Measurements from ENCODE around the gene LSMEM2. TPM values are rescaled to one million over a fixed set of nuclear protein-coding genes. Genes with fewer than 3 reads are reported as not detected.
"Not testable (repeated sequence)": the region's sequence is repeated elsewhere in the genome, so short reads cannot be mapped to it uniquely, and the experiment has no call there.

Gene LSMEM2
- total RNA-seq, 2 experiments from 2014 or later = 0.22 TPM; not detected in 1

- DNase-seq = no peak
- Mint-ChIP-seq H3K4me3 (no peak overlapping the region), H3K27me3 (peaks cover 44% of the 10 kb centered on the region), H3K9me3 (no peaks in the 10 kb centered on the region), H3K27ac (no peak overlapping the region), H3K36me3 (ENCODE audit: low read depth) (no peaks in the 10 kb centered on the region), H3K4me1 (ENCODE audit: low read depth) (peaks cover 21% of the 10 kb centered on the region)
- peaks cover 34% of the 10 kb centered on the region for H3K4me1 ChIP-seq (ENCODE audit: insufficient read depth, low read length)
- intact Hi-C loops (cut with DNase I, micrococcal nuclease) = loop anchor here in 1 of 2 experiments (10.0 kb wide), 1 partner anchor 266 kb away; no protein-coding TSS in a partner anchor
- ChIA-PET POLR2A (no interaction called here), CTCF (interaction anchor here (0.9 kb wide), 1 partner anchor 21 kb away, joined by 4 read pairs; the partner anchor contains the start of genes HYAL3 and NAA80)
- no peak for ATAC-seq (ENCODE audit: poor library complexity)
- H3K36me3 ChIP-seq (ENCODE audit: insufficient read depth, low read length) = no peaks in the 10 kb centered on the region
- H3K9me3 ChIP-seq (ENCODE audit: control insufficient read depth in 1 of 2, insufficient read depth in 1 of 2, low read length in 2 of 2) = peaks cover 0 to 13% of the 10 kb centered on the region in 2 experiments
- H3K27ac ChIP-seq (ENCODE audit: low read depth in 1 of 2, low read length in 2 of 2) = no peak overlapping the region
- H3K4me3 ChIP-seq (ENCODE audit: low read length) = no peak overlapping the region
- TF ChIP-seq CTCF (IDR thresholded peaks at IDR 0.05) = no peak
- peaks cover 37 to 43% of the 10 kb centered on the region in 2 experiments for H3K27me3 ChIP-seq (ENCODE audit: control insufficient read depth in 1 of 2, insufficient read depth in 2 of 2, low read length in 2 of 2)
These were observed 586 bp upstream of the LSMEM2 start for GRCh38 chr3:50278123-50278879.

- Histone ChIP-seq H3K36me3 (ENCODE audit: insufficient read depth, low read length) (no peaks in the 10 kb centered on the region), H3K4me1 (ENCODE audit: insufficient read depth, low read length) (peaks cover 22% of the 10 kb centered on the region), H3K27ac (ENCODE audit: low read depth in 1 of 2, low read length in 2 of 2) (no peak overlapping the region), H3K27me3 (ENCODE audit: control insufficient read depth in 1 of 2, insufficient read depth in 2 of 2, low read length in 2 of 2) (peaks cover 25 to 32% of the 10 kb centered on the region in 2 experiments), H3K4me3 (ENCODE audit: low read length) (no peak overlapping the region), H3K9me3 (ENCODE audit: control insufficient read depth in 1 of 2, insufficient read depth in 1 of 2, low read length in 2 of 2) (peaks cover 0 to 11% of the 10 kb centered on the region in 2 experiments)
- Mint-ChIP-seq H3K4me3 (no peak overlapping the region), H3K4me1 (ENCODE audit: low read depth) (peaks cover 14% of the 10 kb centered on the region), H3K9me3 (no peaks in the 10 kb centered on the region), H3K27me3 (peaks cover 38% of the 10 kb centered on the region), H3K36me3 (ENCODE audit: low read depth) (no peaks in the 10 kb centered on the region), H3K27ac (no peak overlapping the region)
- ATAC-seq (ENCODE audit: poor library complexity) (no peak), DNase-seq (no peak)
- intact Hi-C loops (cut with DNase I, micrococcal nuclease) = loop anchor here in 1 of 2 experiments (10.0 kb wide), 1 partner anchor 265 kb away; no protein-coding TSS in a partner anchor
- POLR2A ChIA-PET = interaction anchor here (1.0 kb wide), 1 partner anchor 20 kb away, joined by 3 read pairs; the partner anchor contains the start of genes HYAL3 and NAA80
- no peak for TF ChIP-seq CTCF (IDR thresholded peaks at IDR 0.05)
- CTCF ChIA-PET = interaction anchor here (1.1 kb wide), 1 partner anchor 53 kb away, joined by 3 read pairs; no protein-coding TSS in a partner anchor
These were observed 549 bp downstream of the LSMEM2 start for GRCh38 chr3:50279255-50280016.

GRCh38 chr3:50284121-50284520, 5.2 kb downstream of the LSMEM2 start:
- CTCF ChIA-PET = interaction anchor here (1.2 kb wide), 1 partner anchor 9 kb away, joined by 4 read pairs; no protein-coding TSS in a partner anchor
- H3K27ac Mint-ChIP-seq; H3K9me3 ChIP-seq (ENCODE audit: control insufficient read depth in 1 of 2, insufficient read depth in 1 of 2, low read length in 2 of 2); H3K9me3 Mint-ChIP-seq; H3K27me3 ChIP-seq (ENCODE audit: control insufficient read depth in 1 of 2, insufficient read depth in 2 of 2, low read length in 2 of 2); H3K4me1 Mint-ChIP-seq (ENCODE audit: low read depth); DNase-seq; H3K27ac ChIP-seq (ENCODE audit: low read depth in 1 of 2, low read length in 2 of 2); H3K27me3 Mint-ChIP-seq; H3K4me3 Mint-ChIP-seq; intact Hi-C loops (cut with DNase I, micrococcal nuclease); ATAC-seq (ENCODE audit: poor library complexity); H3K4me3 ChIP-seq (ENCODE audit: low read length); H3K4me1 ChIP-seq (ENCODE audit: insufficient read depth, low read length): not testable (repeated sequence)
- H3K36me3 Mint-ChIP-seq (ENCODE audit: low read depth) = peaks cover 18% of the 10 kb centered on the region
- POLR2A ChIA-PET = interaction anchor here (1.1 kb wide), 1 partner anchor 15 kb away, joined by 4 read pairs; the partner anchor contains the start of genes HYAL3 and NAA80
- H3K36me3 ChIP-seq (ENCODE audit: insufficient read depth, low read length) = peaks cover 21% of the 10 kb centered on the region

All from CD4-positive, alpha-beta T cell (primary cell).